ENCODE results near the gene FBXO27. TPM values are rescaled to one million over a fixed set of nuclear protein-coding genes. Genes with fewer than 3 reads are reported as not detected.
"Not testable (repeated sequence)": the region's sequence is repeated elsewhere in the genome, so short reads cannot be mapped to it uniquely, and the experiment has no call there.

Gene FBXO27
- total RNA-seq, 1 donor, result 4.7 TPM

DNA sequence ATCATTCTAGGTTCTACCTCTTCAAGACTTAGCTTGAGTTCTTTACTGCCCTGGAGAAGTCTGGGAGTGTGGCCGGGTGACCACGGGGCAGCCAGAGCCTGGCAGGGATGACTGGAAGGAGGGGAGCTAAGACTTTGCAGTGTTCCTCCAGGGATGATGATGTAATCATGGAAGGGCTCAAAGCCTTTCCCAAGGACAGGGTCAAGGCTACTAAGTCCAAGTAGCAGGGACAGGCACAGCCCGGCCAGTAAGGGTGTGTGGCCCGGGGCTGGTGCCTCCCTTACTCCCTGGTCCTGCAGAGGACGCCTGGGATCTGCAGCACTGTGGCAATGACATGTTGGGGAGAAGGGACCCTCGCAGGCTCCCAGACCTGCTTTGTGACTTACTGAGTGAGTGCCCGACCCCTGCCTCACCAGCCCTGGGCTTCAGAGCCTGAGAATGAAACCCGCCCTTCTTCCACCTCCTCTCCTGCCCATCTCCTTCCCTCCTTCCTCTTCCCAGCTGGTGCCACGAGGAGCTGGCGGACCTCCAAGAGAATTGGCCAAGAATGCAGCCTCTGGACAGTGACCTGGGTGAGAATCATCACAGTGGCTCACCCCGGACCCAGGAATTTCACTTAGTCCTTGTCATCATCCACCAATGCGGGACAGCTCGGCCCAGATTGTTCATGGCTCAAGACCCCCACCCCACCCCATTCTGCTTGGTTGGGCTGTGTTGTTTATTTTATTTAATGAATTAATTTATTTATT is 41.2 kb downstream of the FBXO27 start:
- Histone ChIP-seq H3K79me2 (ENCODE audit: insufficient read depth, low read length) (no peaks in the 10 kb centered on the region), H3K9me3 (ENCODE audit: low read depth, low read length) (no peaks in the 10 kb centered on the region), H3K27ac (ENCODE audit: low read depth, low read length) (no peak overlapping the region), H3K4me1 (ENCODE audit: insufficient read depth, low read length) (peaks cover 21% of the 10 kb centered on the region), H3K4me2 (ENCODE audit: insufficient read depth, low read length) (no peak overlapping the region), H3K27me3 (ENCODE audit: insufficient read depth, low read length) (no peaks in the 10 kb centered on the region), H2AFZ (ENCODE audit: low read length) (no peak overlapping the region), H3K36me3 (ENCODE audit: insufficient read depth, low read length) (no peaks in the 10 kb centered on the region), H3K4me3 (ENCODE audit: insufficient read depth, low read length) (no peak overlapping the region), H4K20me1 (ENCODE audit: insufficient read depth, low read length) (no peaks in the 10 kb centered on the region)
- TF ChIP-seq, protein P1, sequence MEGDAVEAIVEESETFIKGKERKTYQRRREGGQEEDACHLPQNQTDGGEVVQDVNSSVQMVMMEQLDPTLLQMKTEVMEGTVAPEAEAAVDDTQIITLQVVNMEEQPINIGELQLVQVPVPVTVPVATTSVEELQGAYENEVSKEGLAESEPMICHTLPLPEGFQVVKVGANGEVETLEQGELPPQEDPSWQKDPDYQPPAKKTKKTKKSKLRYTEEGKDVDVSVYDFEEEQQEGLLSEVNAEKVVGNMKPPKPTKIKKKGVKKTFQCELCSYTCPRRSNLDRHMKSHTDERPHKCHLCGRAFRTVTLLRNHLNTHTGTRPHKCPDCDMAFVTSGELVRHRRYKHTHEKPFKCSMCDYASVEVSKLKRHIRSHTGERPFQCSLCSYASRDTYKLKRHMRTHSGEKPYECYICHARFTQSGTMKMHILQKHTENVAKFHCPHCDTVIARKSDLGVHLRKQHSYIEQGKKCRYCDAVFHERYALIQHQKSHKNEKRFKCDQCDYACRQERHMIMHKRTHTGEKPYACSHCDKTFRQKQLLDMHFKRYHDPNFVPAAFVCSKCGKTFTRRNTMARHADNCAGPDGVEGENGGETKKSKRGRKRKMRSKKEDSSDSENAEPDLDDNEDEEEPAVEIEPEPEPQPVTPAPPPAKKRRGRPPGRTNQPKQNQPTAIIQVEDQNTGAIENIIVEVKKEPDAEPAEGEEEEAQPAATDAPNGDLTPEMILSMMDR (IDR thresholded peaks at IDR 0.05; ENCODE audit: extremely low read depth, low read depth, low read length), result no peak
- peak; percentile 63 for DNase-seq (ENCODE audit: insufficient read length, low spot score, missing footprints)

DNA sequence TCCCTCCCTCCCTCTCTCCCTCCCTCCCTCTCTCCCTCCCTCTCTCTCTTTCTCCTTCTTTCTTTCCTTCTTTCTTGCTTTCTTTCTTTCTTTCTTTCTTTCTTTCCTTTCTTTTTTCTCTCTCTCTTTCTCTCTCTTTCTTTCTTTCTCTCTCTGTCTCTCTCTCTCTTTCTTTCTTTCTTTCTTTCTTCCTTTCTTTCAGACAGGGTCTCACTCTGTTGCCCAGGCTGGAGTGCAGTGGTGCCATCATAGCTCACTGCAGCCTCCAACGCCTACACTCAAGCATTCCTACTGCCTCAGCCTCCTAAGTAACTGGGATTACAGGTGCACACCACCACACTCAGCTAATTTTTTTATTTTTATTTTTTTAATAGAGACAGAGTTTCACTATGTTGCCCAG is 42.7 kb downstream of the FBXO27 start:
- H3K9me3 ChIP-seq (ENCODE audit: low read depth, low read length); H3K4me3 ChIP-seq (ENCODE audit: insufficient read depth, low read length); H2AFZ ChIP-seq (ENCODE audit: low read length); H3K36me3 ChIP-seq (ENCODE audit: insufficient read depth, low read length); H3K4me2 ChIP-seq (ENCODE audit: insufficient read depth, low read length); H3K79me2 ChIP-seq (ENCODE audit: insufficient read depth, low read length); DNase-seq (ENCODE audit: insufficient read length, low spot score, missing footprints); H3K27me3 ChIP-seq (ENCODE audit: insufficient read depth, low read length); H4K20me1 ChIP-seq (ENCODE audit: insufficient read depth, low read length); H3K27ac ChIP-seq (ENCODE audit: low read depth, low read length): not testable (repeated sequence)
- H3K4me1 ChIP-seq (ENCODE audit: insufficient read depth, low read length), result peaks cover 21% of the 10 kb centered on the region

DNA sequence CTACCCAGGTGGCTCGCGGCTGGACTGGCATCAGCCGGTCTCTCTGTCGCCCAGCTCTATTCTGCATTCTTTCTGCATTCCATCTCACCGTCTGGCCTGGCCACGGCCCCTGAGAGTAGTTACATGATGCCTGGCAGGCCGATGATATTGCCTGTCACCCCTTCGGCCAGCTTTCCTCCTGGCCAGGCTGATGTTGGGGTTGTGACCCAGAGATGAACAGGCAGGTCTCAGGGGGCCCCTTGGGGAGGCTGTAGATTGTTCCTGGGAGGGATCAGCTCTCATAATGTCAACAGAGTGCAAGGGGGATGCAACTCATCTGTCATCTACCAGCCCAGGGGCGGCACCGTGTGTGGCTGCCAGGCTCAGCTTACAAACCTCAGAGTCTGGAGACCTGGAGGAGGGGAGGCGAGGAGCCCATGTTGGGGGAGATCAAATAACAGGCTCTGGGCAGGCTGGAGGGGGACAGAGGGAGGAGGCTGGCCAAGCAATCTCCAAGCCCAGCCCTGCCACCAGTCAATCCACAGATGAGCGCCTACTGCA is 43.2 kb downstream of the FBXO27 start:
- H3K9me3 ChIP-seq (ENCODE audit: low read depth, low read length), result no peaks in the 10 kb centered on the region
- peaks cover 21% of the 10 kb centered on the region for H3K4me1 ChIP-seq (ENCODE audit: insufficient read depth, low read length)
- H3K27me3 ChIP-seq (ENCODE audit: insufficient read depth, low read length), result no peaks in the 10 kb centered on the region
- H2AFZ ChIP-seq (ENCODE audit: low read length), result peak overlapping the region; percentile 66
- no peaks in the 10 kb centered on the region for H4K20me1 ChIP-seq (ENCODE audit: insufficient read depth, low read length)
- no peak overlapping the region for H3K27ac ChIP-seq (ENCODE audit: low read depth, low read length)
- TF ChIP-seq, protein P1 (IDR thresholded peaks at IDR 0.05; ENCODE audit: extremely low read depth, low read depth, low read length), result no peak
- H3K36me3 ChIP-seq (ENCODE audit: insufficient read depth, low read length), result no peaks in the 10 kb centered on the region
- no peaks in the 10 kb centered on the region for H3K79me2 ChIP-seq (ENCODE audit: insufficient read depth, low read length)
- H3K4me3 ChIP-seq (ENCODE audit: insufficient read depth, low read length), result no peak overlapping the region
- DNase-seq (ENCODE audit: insufficient read length, low spot score, missing footprints), result peak; percentile 44
- no peak overlapping the region for H3K4me2 ChIP-seq (ENCODE audit: insufficient read depth, low read length)

DNA sequence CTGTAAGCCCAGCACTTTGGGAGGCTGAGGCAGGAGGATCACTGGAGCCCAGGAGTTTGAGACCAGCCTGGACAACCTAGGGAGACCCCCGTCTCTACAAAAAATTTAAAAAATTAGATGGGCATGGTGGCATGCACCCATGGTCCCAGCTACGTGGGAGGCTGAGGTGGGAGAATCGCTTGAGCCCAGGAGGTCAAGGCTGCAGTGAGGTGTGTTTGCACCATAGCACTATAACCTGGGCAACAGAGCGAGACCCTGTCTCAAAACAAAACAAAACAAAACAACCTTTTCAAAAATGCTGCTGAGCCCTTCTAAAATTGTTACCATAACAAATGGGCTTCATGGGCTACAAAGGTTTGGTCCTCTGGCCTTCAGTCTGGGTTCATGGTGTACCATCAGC is 43.7 kb downstream of the FBXO27 start:
- not testable (repeated sequence) for H4K20me1 ChIP-seq (ENCODE audit: insufficient read depth, low read length); H3K4me2 ChIP-seq (ENCODE audit: insufficient read depth, low read length); H3K36me3 ChIP-seq (ENCODE audit: insufficient read depth, low read length); H3K79me2 ChIP-seq (ENCODE audit: insufficient read depth, low read length); DNase-seq (ENCODE audit: insufficient read length, low spot score, missing footprints); H3K27me3 ChIP-seq (ENCODE audit: insufficient read depth, low read length); H3K4me3 ChIP-seq (ENCODE audit: insufficient read depth, low read length); H3K27ac ChIP-seq (ENCODE audit: low read depth, low read length); H3K9me3 ChIP-seq (ENCODE audit: low read depth, low read length)
- H3K4me1 ChIP-seq (ENCODE audit: insufficient read depth, low read length), result peaks cover 21% of the 10 kb centered on the region
- H2AFZ ChIP-seq (ENCODE audit: low read length), result peak overlapping the region; percentile 66

DNA sequence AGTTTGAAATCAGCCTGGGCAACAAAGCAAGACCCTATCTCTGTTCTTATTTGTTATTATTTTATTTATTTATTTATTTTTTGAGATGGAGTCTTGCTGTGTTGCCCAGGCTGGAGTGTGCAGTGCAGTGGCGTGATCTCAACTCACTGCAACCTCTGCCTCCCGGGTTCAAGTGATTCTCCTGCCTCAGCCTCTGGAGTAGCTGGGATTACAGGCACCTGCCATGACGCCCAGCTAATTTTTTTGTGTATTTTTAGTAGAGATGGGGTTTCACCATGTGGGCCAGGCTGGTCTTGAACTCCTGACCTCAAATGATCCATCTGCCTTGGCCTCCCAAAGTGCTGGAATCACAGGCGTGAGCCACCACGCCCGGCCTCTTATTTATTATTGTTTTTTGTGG is 44.6 kb downstream of the FBXO27 start:
- H3K27me3 ChIP-seq (ENCODE audit: insufficient read depth, low read length); H3K27ac ChIP-seq (ENCODE audit: low read depth, low read length); H3K36me3 ChIP-seq (ENCODE audit: insufficient read depth, low read length); H3K4me2 ChIP-seq (ENCODE audit: insufficient read depth, low read length); H3K4me3 ChIP-seq (ENCODE audit: insufficient read depth, low read length); DNase-seq (ENCODE audit: insufficient read length, low spot score, missing footprints); H2AFZ ChIP-seq (ENCODE audit: low read length); H4K20me1 ChIP-seq (ENCODE audit: insufficient read depth, low read length); H3K9me3 ChIP-seq (ENCODE audit: low read depth, low read length); H3K79me2 ChIP-seq (ENCODE audit: insufficient read depth, low read length): not testable (repeated sequence)
- peaks cover 13% of the 10 kb centered on the region for H3K4me1 ChIP-seq (ENCODE audit: insufficient read depth, low read length)
